LNCaP clone FGC (cell line): ENCODE results near the gene RABGAP1L.

Experiments used
- DNase-seq: peaks from one replicate; pipeline ENCODE4 v3.0.0-alpha.2; 2011; ENCODE audit warnings: low read depth
- H3K4me3 ChIP-seq: 2 replicates; pipeline ENCODE4 v1.5.1; 2011; ENCODE audit warnings: mild to moderate bottlenecking, low read depth, low read length, control low read depth
- TF ChIP-seq, protein P1 (sequence below): IDR thresholded peaks from 2 replicates; pipeline ENCODE4 v1.5.1; 2012; ENCODE audit warnings: mild to moderate bottlenecking; ENCODE audit not compliant: control insufficient read depth, insufficient read depth; ENCODE audit errors: extremely low read depth

RABGAP1L gene

DNA sequence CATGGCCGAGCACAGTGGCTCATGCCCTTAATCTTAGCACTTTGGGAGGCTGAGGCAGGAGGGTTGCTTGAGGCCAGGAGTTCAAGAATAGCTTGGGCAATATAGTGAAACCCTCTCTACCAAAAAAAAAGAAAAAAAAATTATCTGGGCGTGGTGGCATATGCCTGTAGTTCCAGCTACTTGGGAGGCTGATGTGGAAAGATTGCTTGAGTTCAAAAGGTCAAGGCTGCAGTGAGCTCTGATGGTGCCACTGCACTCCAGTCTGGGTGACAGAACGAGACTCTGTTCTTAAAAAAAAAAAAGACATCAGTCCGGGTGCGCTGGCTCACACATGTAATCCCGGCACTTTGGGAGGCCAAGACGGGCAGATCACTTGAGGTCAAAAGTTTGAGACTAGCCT lies 589.3 kb downstream of the RABGAP1L start:
- no peak for DNase-seq
- TF ChIP-seq, protein P1, sequence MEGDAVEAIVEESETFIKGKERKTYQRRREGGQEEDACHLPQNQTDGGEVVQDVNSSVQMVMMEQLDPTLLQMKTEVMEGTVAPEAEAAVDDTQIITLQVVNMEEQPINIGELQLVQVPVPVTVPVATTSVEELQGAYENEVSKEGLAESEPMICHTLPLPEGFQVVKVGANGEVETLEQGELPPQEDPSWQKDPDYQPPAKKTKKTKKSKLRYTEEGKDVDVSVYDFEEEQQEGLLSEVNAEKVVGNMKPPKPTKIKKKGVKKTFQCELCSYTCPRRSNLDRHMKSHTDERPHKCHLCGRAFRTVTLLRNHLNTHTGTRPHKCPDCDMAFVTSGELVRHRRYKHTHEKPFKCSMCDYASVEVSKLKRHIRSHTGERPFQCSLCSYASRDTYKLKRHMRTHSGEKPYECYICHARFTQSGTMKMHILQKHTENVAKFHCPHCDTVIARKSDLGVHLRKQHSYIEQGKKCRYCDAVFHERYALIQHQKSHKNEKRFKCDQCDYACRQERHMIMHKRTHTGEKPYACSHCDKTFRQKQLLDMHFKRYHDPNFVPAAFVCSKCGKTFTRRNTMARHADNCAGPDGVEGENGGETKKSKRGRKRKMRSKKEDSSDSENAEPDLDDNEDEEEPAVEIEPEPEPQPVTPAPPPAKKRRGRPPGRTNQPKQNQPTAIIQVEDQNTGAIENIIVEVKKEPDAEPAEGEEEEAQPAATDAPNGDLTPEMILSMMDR, result no peak

DNA sequence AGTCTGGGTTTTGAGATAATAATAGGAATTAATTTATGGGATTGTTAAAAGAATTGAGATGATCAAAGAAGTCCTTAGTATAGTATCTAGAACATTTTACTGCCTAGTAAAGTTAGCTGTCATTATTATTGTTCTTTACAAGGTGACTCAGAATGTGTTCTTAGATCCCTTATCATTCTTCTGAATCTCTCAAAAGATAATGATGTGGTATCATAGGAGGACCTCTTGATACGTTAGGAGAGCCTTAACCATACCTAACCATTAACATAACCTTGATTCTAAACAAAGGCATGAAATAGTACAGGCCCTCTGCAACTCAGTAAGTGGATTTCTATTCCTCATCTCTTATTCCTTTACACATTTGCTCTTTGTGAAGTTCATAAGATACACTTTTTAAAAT lies 593.8 kb downstream of the RABGAP1L start:
- peak; percentile 10 for DNase-seq
- no peak overlapping the region for H3K4me3 ChIP-seq
- TF ChIP-seq, protein P1, result no peak

More for the DNA sequence above, 589.3 kb downstream of the RABGAP1L start:
- no peak overlapping the region for H3K4me3 ChIP-seq

DNA sequence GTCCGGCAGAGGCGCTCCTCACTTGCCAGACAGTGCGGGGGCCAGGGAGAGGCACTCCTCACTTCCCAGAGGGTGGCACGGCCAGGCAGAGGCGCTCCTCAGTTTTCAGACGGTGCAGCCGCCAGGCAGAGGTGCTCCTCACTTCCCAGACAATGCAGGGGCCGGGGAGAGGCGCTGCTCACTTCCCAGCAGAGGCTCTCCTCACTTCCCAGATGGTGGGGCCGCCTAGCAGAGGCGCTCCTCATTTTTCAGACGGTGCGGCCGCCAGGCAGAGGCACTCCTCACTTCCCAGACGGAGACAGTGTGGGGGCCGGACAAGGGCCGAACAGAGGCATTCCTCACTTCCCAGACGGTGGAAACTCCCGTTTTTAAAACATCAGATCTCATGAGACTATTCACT lies 602.0 kb downstream of the RABGAP1L start:
- DNase-seq, result no peak
- TF ChIP-seq, protein P1, result no peak
- no peak overlapping the region for H3K4me3 ChIP-seq

DNA sequence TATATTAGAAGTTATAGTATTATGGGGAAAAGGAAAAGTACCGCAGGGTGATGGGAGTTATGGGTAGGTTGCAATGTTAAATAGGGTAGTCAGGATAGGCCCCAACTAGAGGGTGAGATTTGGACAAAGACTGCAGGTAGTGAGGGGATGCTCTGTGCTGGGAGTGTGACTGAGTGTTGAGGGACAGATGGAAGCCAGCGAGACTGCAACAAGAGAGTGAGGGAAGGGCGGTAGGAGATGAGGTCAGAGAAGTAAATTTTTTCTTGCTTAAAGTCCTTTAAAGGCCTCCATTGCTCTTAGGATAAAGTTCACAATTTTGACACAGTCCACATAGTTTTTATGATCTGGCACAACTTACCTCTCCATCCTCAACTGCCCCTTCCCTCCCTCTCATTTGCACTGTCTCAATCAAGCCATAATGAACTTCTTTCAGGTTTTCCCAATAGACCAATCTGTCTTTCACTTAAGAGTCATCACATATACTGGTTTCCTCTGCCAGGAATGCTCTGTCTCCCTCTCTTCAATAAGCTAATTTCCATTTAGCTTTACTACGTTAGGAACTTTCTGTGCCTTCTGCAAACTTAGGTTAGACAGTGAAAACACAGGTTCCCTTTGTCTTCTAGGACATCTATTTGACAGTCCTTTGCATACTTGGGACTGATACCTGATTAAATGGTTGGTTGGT lies 602.7 kb downstream of the RABGAP1L start:
- TF ChIP-seq, protein P1, result no peak
- H3K4me3 ChIP-seq, result no peak overlapping the region
- DNase-seq, result no peak

DNA sequence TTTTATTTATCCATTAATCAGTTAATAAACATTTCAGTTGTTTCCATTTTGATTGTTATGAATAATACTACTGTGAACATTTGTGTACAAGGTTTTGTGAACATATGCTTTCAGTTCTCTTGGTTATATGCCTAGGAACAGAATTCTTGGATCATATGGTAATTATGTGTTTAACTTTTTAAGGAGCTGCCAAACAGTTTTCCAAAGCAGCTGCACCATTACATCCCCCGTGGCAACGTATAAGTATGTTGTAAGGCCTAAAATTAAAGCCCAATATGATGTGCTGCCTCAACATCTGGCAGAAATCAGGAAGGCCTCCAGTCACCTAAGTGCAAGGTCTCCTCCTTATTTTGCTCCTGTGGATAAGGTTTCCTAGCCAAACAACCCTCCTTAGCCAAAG lies 604.9 kb downstream of the RABGAP1L start:
- TF ChIP-seq, protein P1, result no peak
- DNase-seq, result no peak
- no peak overlapping the region for H3K4me3 ChIP-seq

DNA sequence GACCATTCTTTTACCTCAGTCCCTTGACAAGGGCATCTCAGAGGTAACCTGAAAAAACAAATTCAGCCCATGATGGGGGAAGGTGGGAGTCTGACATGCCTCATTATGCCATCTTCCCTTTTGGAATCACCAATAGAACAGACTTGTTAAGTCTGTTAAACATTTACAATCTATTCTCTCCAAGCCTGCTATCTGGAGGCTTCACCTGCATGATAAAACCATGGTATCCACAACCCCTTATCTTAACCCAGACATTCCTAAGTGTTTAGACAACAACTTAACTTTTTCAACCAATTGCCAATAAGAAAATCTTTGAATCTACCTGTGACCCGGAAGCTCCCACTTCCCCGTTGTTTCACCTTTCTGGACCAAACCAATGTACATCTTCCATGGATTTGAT lies 607.4 kb downstream of the RABGAP1L start:
- DNase-seq, result no peak
- no peak overlapping the region for H3K4me3 ChIP-seq
- TF ChIP-seq, protein P1, result no peak

DNA sequence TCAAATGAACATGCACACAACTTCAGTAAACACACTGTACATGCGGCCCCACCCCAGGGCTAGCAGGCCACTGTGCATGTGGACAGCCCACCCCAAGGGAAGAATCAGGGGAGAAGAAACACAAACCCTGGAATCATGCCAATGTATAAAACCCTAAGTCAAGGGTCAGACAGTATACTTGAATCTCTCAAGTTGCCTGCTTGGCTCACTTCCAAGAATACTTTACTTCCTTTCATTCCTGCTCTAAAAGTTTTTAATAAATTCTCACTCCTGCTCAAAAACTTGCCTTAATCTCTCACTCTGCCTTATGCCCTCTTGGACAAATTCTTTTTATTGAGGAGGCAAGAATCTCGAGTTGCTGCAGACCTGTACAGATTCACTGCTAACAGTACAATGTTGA lies 609.2 kb downstream of the RABGAP1L start:
- TF ChIP-seq, protein P1, result no peak
- DNase-seq, result no peak
- H3K4me3 ChIP-seq, result no peak overlapping the region
